Gastroesophageal sphincter (tissue), 3 donors: ENCODE results near the gene CASK.

Source experiments
- POLR2A ChIP-seq, 2 donors: fragments of 450-650 bp; IDR thresholded peaks; one replicate each; pipeline ENCODE4 v1.6.1; 2017; ENCODE audit warnings: antibody characterized with exemption in 2 of 2, mild to moderate bottlenecking in 2 of 2, moderate library complexity in 1 of 2
- POLR2AphosphoS5 ChIP-seq: sonication (generic); formaldehyde crosslinking; IDR thresholded peaks from one replicate; pipeline ENCODE4 v1.6.1; 2017; ENCODE audit warnings: antibody characterized with exemption
- TF ChIP-seq, protein P1 (sequence below), 4 experiments: fragments of 200-600 bp in 2 of 4; fragments of 450-650 bp in 2 of 4; sonication (generic) in 1 of 4; IDR thresholded peaks; one replicate each; pipeline ENCODE4 v1.5.1; 2017 to 2019; ENCODE audit warnings: antibody characterized with exemption in 4 of 4, mild to moderate bottlenecking in 2 of 4, moderate library complexity in 2 of 4

DNA sequence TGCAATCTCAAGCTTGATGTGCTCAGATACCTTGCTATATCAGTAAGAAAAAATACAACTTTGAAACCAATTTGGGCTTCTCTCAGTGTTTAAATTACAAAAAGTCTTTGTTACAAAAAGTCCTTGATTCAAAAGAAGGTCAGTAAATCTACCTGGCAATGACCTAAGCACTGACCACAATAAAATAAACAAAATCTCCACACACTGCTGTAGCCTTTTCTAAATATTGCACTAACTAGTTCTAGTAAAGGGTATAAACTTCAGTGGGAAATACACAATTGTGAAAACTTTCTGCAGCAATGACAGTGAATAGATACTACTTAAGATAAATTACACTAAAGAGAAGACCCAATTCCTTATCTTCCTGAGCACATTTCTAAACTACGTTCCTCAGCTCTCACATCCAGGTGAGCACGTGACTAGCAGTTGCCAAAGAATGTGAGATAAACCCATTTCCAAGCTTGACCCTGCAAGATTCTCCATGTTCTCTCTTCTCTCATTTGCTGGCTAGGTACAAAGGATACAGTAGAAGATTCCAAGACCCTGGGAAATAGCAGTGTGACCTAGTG is 316.0 kb downstream of the CASK start:
- TF ChIP-seq, protein P1, sequence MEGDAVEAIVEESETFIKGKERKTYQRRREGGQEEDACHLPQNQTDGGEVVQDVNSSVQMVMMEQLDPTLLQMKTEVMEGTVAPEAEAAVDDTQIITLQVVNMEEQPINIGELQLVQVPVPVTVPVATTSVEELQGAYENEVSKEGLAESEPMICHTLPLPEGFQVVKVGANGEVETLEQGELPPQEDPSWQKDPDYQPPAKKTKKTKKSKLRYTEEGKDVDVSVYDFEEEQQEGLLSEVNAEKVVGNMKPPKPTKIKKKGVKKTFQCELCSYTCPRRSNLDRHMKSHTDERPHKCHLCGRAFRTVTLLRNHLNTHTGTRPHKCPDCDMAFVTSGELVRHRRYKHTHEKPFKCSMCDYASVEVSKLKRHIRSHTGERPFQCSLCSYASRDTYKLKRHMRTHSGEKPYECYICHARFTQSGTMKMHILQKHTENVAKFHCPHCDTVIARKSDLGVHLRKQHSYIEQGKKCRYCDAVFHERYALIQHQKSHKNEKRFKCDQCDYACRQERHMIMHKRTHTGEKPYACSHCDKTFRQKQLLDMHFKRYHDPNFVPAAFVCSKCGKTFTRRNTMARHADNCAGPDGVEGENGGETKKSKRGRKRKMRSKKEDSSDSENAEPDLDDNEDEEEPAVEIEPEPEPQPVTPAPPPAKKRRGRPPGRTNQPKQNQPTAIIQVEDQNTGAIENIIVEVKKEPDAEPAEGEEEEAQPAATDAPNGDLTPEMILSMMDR (IDR thresholded peaks at IDR 0.05): no peak
- no peak for TF ChIP-seq POLR2AphosphoS5
- TF ChIP-seq POLR2A (IDR thresholded peaks at IDR 0.05): no peak
